Activated CD8-positive, alpha-beta memory T cell treated with anti-CD3 and anti-CD28 coated beads, Interleukin-2, amount 10 ng/mL, durations not matched to agents 7 days and 5 days (primary cell): Measurements from ENCODE around the gene TBC1D22A. TPM values are rescaled to one million over a fixed set of nuclear protein-coding genes. Genes with fewer than 3 reads are reported as not detected.
"Not testable (repeated sequence)": the region's sequence is repeated elsewhere in the genome, so short reads cannot be mapped to it uniquely, and the experiment has no call there.

Source experiments
- ATAC-seq: fragments of 150-1000 bp; cut with Tn5 transposase; one replicate; pipeline ENCODE4 v1.10.0; 2021; ENCODE audit warnings: moderate library complexity
- CTCF ChIA-PET: fragments of 350-600 bp; sonication (Branson Sonifier 250); formaldehyde crosslinking; loops from one replicate; lab custom pipeline; 2021; ENCODE audit warnings: antibody characterized with exemption; lab: Charles Lee
- DNase-seq: peaks from one replicate; pipeline ENCODE4 v3.0.0-alpha.2; 2020
- H3K27ac Mint-ChIP-seq: one replicate; pipeline ENCODE4 v1.8.0; 2021; ENCODE audit warnings: mild to moderate bottlenecking, mixed read lengths
- H3K27me3 Mint-ChIP-seq: one replicate; pipeline ENCODE4 v1.8.0; 2021; ENCODE audit warnings: mixed read lengths
- H3K36me3 Mint-ChIP-seq: one replicate; pipeline ENCODE4 v1.8.0; 2021; ENCODE audit warnings: mild to moderate bottlenecking, mixed read lengths
- H3K4me1 Mint-ChIP-seq: one replicate; pipeline ENCODE4 v1.8.0; 2021; ENCODE audit warnings: mixed read lengths
- H3K4me3 Mint-ChIP-seq: one replicate; pipeline ENCODE4 v1.8.0; 2021; ENCODE audit warnings: mild to moderate bottlenecking, moderate library complexity, mixed read lengths
- H3K9me3 Mint-ChIP-seq: one replicate; pipeline ENCODE4 v1.8.0; 2022; ENCODE audit warnings: low read depth, mixed read lengths
- total RNA-seq, 2 experiments: library from RNA; stranded (reverse); gene quantifications; one replicate each; pipeline ENCODE4 v1.2.3, GENCODE V29; 2021

Gene TBC1D22A
- total RNA-seq, 2 experiments from 2014 or later: 32.6 to 44.9 TPM

DNA sequence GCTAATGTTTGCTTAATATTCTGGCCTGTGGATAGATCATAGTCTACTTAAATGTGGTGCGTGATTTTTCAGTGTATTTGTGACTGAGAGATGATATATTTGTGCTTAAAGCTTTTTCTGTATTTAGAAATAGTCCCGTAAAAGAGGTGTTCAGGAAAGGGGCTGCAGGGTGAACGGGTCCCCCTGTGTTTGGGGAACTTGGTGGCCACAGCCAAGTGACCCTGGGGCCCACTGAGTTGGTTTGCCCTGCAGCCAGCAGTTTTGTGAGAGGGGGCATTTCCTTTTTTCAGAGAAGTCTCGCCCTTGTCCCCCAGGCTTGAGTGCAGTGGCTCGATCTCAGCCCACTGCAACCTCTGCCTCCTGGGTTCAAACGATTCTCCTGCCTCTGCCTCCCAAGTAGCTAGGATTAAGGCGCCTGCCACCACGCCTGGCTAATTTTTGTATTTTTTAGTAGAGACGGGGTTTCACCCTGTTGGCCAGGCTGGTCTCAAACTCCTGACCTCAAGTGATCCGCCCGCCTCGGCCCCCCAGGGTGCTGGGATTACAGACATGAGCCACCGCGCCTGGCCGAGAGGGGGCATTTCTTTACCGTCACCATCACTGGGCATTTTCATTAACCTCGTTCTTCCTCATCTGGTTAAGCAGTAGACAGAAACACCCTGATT, 287.4 kb downstream of the TBC1D22A start:
- H3K4me3 Mint-ChIP-seq, H3K9me3 Mint-ChIP-seq, H3K36me3 Mint-ChIP-seq, H3K27me3 Mint-ChIP-seq, CTCF ChIA-PET, H3K27ac Mint-ChIP-seq, ATAC-seq, DNase-seq: not testable (repeated sequence)
- H3K4me1 Mint-ChIP-seq: peaks cover 43% of the 10 kb centered on the region

DNA sequence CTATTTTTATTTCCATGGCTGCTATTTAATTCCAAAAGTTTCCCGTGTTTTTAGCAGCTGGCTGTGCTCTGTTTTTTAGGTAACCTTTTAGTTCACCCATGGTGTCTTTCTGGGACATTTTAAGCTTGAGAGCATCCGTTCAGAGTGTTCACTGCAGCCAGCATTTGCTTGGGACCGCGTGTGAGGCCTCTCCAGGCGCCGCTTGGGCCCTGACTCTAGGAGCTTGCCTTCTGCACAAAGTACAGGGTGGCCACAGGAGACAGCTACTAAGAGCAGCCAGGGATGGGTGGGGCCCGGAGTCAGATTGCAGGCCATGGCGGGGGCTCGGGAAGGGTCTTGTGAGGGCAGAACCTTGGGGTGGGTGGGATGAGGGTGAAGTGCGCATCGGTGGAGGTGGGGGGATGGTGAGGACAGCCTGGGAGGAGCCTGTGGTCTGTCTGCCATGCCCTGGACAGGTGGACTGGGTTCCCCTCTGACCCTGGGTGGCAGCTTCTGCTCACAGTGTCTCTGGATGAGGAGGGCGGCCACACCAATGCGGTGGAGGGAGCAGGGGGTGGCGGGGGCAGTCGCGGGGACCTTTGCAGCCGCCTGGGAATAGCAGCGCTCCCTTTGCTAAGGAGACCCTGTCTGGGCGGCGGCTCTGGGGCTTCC, 288.1 kb downstream of the TBC1D22A start:
- Mint-ChIP-seq H3K27me3 (no peaks in the 10 kb centered on the region), H3K9me3 (no peaks in the 10 kb centered on the region), H3K36me3 (no peaks in the 10 kb centered on the region), H3K4me3 (no peak overlapping the region), H3K4me1 (peaks cover 43% of the 10 kb centered on the region), H3K27ac (no peak overlapping the region)
- no peak for ATAC-seq
- DNase-seq: no peak
- CTCF ChIA-PET: no interaction called here

DNA sequence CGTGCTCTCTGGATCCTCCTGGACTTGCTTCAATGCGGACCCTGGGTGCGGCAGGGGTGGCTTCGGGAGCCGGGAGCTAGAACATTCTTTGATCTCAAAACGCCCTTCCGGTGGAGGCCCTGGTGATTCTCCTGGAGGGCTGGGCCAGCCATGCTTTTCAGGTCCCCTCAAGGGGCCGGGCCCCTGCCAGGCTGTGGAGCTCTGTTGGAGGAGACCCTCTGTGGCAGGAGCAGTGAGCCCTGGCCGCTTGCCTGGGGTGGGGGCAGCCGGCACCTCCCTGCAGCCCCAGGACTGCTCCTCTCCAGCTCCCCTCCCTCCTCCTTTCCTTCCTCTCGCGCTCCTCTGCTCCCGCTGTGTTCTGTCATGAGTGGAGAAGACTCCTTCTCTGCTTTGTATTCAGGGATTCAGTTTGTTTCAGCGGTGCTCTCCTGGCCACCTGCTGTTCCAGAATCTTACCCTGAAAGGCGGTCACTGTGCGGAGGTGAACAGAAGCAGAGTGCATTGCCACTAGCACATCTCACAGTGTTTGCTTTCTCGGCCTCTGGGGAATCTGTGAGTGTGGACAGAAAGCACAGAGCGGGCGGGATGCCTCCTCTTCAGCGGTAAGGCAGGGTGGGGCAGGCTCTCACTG, 289.1 kb downstream of the TBC1D22A start:
- Mint-ChIP-seq H3K27ac (peak overlapping the region; percentile 16), H3K27me3 (no peaks in the 10 kb centered on the region), H3K4me1 (peaks cover 43% of the 10 kb centered on the region), H3K9me3 (no peaks in the 10 kb centered on the region), H3K4me3 (no peak overlapping the region), H3K36me3 (no peaks in the 10 kb centered on the region)
- CTCF ChIA-PET: no interaction called here
- no peak for ATAC-seq
- DNase-seq: no peak

- H3K4me3 Mint-ChIP-seq: no peak overlapping the region
- peak overlapping the region; percentile 70 for H3K27ac Mint-ChIP-seq
- H3K27me3 Mint-ChIP-seq: no peaks in the 10 kb centered on the region
Measured at GRCh38 chr22:47052236-47053012, 290.0 kb downstream of the TBC1D22A start.

GRCh38 chr22:47053013-47053725, 290.7 kb downstream of the TBC1D22A start:
- Mint-ChIP-seq H3K9me3 (no peaks in the 10 kb centered on the region), H3K36me3 (no peaks in the 10 kb centered on the region), H3K4me3 (no peak overlapping the region), H3K4me1 (peaks cover 32% of the 10 kb centered on the region), H3K27me3 (no peaks in the 10 kb centered on the region), H3K27ac (peak overlapping the region; percentile 70)
- no peak for ATAC-seq
- CTCF ChIA-PET: no interaction called here
- DNase-seq: no peak

More at GRCh38 chr22:47052236-47053012, 290.0 kb downstream of the TBC1D22A start:
- H3K36me3 Mint-ChIP-seq: no peaks in the 10 kb centered on the region
- no peak for ATAC-seq
- H3K9me3 Mint-ChIP-seq: no peaks in the 10 kb centered on the region
- DNase-seq: no peak
- CTCF ChIA-PET: no interaction called here
- peaks cover 39% of the 10 kb centered on the region for H3K4me1 Mint-ChIP-seq

GRCh38 chr22:47053726-47054141, 291.3 kb downstream of the TBC1D22A start:
- H3K27ac Mint-ChIP-seq: no peak overlapping the region
- no peaks in the 10 kb centered on the region for H3K36me3 Mint-ChIP-seq
- CTCF ChIA-PET: no interaction called here
- ATAC-seq: no peak
- no peaks in the 10 kb centered on the region for H3K27me3 Mint-ChIP-seq
- no peak overlapping the region for H3K4me3 Mint-ChIP-seq
- peaks cover 26% of the 10 kb centered on the region for H3K4me1 Mint-ChIP-seq
- no peak for DNase-seq
- H3K9me3 Mint-ChIP-seq: no peaks in the 10 kb centered on the region

DNA sequence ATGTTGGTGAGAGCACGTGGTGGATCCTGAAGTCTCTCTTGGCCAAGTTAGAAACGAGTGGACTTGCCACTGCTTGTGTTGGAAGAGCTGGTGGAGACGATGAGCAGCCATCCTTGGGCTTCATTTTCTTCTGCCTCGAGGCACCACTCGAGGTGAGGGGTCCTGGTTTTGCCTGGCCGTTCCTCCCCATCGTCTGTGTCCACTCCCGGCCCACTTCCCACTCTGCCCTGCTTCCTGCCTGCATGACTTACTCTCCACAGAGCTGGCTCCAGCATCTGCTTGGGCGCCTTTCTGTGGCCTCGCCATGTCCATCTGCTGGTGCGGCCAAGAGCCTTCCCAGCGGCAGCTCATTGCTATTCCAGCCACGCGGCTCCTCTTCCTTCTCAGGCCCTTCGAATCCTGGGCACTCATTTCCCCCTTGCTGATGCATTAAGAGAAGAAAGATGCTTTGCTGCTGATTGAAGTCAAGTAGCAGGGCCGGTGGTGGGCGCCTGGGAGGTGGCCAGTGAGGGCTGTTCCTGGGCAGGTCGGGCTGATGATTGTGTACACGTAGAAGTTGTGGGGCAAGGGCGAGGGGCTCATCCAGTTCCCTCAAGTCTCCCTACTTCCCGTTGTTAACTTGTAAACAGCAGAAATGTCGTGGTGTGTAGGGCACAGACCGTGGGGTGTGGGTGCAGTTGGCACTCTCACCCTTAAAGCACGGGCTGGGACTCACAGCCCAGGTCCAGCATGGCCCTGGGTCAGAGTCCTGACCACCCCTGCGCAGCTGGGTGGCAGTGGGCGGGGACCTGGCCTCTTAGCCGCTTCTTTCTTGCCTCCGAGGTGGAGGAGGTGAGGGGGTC, 292.0 kb downstream of the TBC1D22A start:
- H3K27me3 Mint-ChIP-seq: no peaks in the 10 kb centered on the region
- no peaks in the 10 kb centered on the region for H3K36me3 Mint-ChIP-seq
- CTCF ChIA-PET: no interaction called here
- no peaks in the 10 kb centered on the region for H3K9me3 Mint-ChIP-seq
- ATAC-seq (no peak), DNase-seq (no peak)
- H3K4me3 Mint-ChIP-seq: no peak overlapping the region
- peaks cover 19% of the 10 kb centered on the region for H3K4me1 Mint-ChIP-seq
- no peak overlapping the region for H3K27ac Mint-ChIP-seq

GRCh38 chr22:47055073-47055355, 292.6 kb downstream of the TBC1D22A start:
- H3K4me1 Mint-ChIP-seq: peaks cover 16% of the 10 kb centered on the region

DNA sequence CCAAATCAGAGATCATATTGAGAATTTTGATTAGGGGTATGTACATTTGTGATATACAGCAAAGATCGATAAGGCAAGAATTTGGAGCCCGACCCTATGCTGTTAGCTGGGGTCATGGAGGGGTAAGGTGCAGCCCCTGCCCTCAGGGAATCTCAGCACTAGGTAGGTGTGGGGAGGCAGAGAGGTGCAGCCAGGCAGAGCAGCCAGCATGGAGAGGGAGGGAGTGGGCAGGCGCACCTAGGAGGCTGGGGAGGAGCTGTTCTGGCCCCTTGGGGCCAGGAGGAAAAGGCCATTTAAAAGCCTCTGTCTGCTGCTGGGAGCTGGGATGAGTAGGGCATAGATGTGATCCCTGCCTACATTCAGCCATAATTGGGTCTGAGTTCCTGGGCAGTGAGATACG, 293.0 kb downstream of the TBC1D22A start:
- Mint-ChIP-seq H3K4me3 (no peak overlapping the region), H3K27ac (no peak overlapping the region), H3K36me3 (no peaks in the 10 kb centered on the region), H3K27me3 (no peaks in the 10 kb centered on the region), H3K4me1 (peaks cover 16% of the 10 kb centered on the region), H3K9me3 (no peaks in the 10 kb centered on the region)
- no peak for DNase-seq
- CTCF ChIA-PET: no interaction called here
- ATAC-seq: no peak

More at GRCh38 chr22:47055073-47055355, 292.6 kb downstream of the TBC1D22A start:
- Mint-ChIP-seq H3K36me3 (no peaks in the 10 kb centered on the region), H3K27me3 (no peaks in the 10 kb centered on the region), H3K4me3 (no peak overlapping the region), H3K9me3 (no peaks in the 10 kb centered on the region), H3K27ac (no peak overlapping the region)
- DNase-seq: no peak
- CTCF ChIA-PET: no interaction called here
- no peak for ATAC-seq

- peaks cover 16% of the 10 kb centered on the region for H3K4me1 Mint-ChIP-seq
- H3K9me3 Mint-ChIP-seq: no peaks in the 10 kb centered on the region
- no peak overlapping the region for H3K27ac Mint-ChIP-seq
- no peak overlapping the region for H3K4me3 Mint-ChIP-seq
- CTCF ChIA-PET: no interaction called here
- DNase-seq (no peak), ATAC-seq (no peak)
- no peaks in the 10 kb centered on the region for H3K27me3 Mint-ChIP-seq
- no peaks in the 10 kb centered on the region for H3K36me3 Mint-ChIP-seq
Measured at GRCh38 chr22:47055921-47056320, 293.5 kb downstream of the TBC1D22A start.

GRCh38 chr22:47056361-47056760, 293.9 kb downstream of the TBC1D22A start:
- H3K27ac Mint-ChIP-seq: no peak overlapping the region
- H3K4me3 Mint-ChIP-seq: no peak overlapping the region
- ATAC-seq (no peak), DNase-seq (no peak)
- H3K9me3 Mint-ChIP-seq: no peaks in the 10 kb centered on the region
- no peaks in the 10 kb centered on the region for H3K27me3 Mint-ChIP-seq
- CTCF ChIA-PET: no interaction called here
- H3K36me3 Mint-ChIP-seq: no peaks in the 10 kb centered on the region
- peaks cover 16% of the 10 kb centered on the region for H3K4me1 Mint-ChIP-seq

DNA sequence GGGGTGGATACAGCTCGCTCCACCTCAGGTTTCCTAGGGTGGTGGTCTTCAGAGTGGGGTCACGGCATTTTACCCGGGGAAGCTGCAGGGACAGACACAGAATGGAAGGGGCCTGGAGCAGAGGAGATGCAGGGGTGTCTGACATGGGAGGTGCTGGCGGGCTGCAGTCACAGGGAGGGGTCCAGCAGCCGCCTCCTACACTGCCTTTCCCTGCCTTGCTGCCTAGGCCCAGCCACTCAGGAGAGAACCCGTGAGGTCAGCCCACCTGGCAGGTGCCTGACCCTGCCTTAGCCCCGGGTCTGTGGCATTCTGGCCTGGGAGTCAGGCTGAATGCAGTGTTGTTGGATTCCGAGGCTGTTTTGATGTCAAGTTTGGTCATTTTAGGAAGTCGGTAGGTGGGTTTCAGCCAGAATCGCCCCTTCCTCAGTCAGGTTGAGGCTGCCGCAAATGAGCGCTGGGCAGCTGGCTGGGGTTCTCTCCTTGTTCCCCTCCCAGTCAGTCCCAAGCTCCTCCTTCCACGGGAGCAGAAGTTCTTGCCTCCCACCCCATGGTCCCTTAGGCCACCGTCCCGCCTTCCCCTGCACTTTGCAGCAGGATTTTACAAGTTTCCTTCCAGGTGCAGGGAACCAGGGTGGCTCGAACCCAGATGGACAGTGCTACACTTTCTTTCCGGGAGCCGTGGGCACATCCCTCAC, 294.5 kb downstream of the TBC1D22A start:
- ATAC-seq: no peak
- peaks cover 14% of the 10 kb centered on the region for H3K4me1 Mint-ChIP-seq
- H3K36me3 Mint-ChIP-seq: no peaks in the 10 kb centered on the region
- H3K27me3 Mint-ChIP-seq: no peaks in the 10 kb centered on the region
- H3K4me3 Mint-ChIP-seq: no peak overlapping the region
- CTCF ChIA-PET: no interaction called here
- H3K27ac Mint-ChIP-seq: no peak overlapping the region
- H3K9me3 Mint-ChIP-seq: no peaks in the 10 kb centered on the region
- no peak for DNase-seq
